ENCODE results near the gene C1orf167.

The C1orf167 gene

DNA sequence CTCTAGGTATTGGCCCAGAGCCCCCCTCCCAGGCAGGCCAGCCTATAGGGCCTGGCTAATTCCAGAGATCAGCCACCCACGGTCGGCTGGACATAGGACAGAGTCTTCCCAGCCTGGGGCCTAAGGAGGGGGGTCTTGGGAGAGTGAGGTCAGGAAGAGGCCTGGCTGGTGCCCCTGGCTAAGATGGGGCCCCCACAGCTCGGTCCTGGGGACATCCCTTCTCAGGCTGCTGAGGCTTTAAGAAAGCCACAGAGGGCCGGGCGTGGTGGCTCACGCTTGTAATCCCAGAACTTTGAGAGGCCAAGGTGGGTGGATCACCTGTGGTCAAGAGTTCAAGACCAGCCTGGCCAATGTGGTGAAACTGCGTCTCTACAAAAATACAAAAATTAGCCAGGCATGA is 2.5 kb downstream of the C1orf167 start:
- no peak for DNase-seq (ENCODE audit: low read depth in 4 of 4, low spot score in 1 of 4)

DNA sequence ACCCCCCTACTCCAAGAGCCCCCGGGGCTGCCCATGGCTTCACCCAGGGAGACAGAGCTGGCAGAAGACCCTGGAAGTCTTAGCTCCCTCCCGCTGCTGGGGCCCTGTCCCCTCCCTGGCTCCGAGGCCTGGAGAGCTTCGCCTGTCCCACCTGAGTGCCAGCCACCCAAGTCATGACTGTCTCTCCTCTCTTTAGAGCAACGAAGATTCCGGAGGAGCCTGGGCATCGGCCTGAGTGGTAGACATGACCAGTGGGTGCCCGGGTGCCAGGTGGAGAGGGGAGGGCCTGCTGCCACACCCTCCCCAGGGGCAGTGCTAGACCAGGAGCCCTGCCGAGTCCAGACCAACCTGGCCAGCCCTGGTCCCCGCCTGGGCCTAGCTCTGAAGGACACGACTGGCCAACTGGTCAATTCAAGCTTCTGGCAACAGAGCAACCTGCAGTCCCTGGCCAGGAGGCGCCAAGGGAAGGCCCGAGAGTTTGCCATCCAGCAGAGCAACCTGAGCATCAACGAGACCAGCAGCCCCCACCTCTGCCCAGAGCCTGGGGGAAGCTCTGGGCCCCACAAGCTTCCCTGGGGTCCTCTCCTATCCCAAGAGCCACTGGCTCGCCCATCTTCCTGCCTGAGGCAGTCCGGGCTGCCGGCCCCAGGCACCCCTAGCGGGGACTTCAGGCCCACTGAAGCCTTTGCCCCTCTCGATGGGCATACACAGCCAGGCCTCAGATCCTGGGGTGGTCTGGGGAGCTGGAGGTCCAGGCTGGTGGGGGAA is 3.9 kb downstream of the C1orf167 start:
- DNase-seq (ENCODE audit: low read depth in 4 of 4, low spot score in 1 of 4): no peak

GRCh38 chr1:11766429-11766776 is 4.4 kb downstream of the C1orf167 start:
- no peak for DNase-seq (ENCODE audit: low read depth in 4 of 4, low spot score in 1 of 4)

- DNase-seq (ENCODE audit: low read depth in 4 of 4, low spot score in 1 of 4): no peak
Observed at GRCh38 chr1:11767922-11768704, 6.1 kb downstream of the C1orf167 start.

DNA sequence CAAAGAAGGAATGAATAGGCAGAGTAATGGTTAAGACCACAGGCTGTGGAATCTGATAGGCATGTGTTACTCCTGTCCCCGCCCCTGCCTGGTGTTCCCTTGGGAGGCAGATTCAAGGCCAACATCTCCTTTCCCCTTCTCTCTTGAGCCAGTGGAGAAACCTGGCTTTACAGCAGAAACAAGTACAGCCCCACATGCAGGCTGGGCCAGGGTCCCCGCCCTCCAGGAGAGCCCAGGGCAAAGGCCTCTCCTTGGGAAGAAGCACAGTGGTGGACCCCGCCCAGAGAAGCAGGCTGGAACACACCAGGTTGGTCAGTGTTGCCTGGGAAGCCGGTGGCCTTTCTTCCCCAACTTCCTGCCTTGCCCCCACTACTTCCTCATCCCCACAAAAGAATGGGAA is 6.8 kb downstream of the C1orf167 start:
- DNase-seq (ENCODE audit: low read depth in 4 of 4, low spot score in 1 of 4): no peak

DNA sequence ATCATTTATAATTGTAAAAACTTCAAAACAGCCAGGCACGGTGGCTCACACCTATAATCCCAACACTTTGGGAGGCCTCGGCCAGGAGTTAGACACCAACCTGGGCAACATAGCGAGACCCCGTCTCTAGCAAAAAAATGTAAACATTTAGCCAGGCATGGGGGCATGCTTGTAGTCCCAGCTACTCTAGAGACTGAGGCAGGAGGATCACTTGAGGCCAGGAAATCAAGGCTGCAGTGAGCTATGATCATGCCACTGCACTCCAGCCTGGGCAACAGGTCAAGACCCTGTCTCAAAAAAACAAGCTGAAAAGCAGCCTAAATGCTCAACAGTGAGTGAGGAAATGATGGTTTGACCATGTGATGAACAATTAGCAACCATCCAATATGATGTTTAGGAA is 7.3 kb downstream of the C1orf167 start:
- DNase-seq (ENCODE audit: low read depth in 4 of 4, low spot score in 1 of 4): no peak

GRCh38 chr1:11770011-11770410 is 8.0 kb downstream of the C1orf167 start:
- DNase-seq (ENCODE audit: low read depth in 4 of 4, low spot score in 1 of 4): no peak

- no peak for DNase-seq (ENCODE audit: low read depth in 4 of 4, low spot score in 1 of 4)
Observed at GRCh38 chr1:11771481-11772043, 9.6 kb downstream of the C1orf167 start.

GRCh38 chr1:11772458-11772857 is 10.5 kb downstream of the C1orf167 start:
- no peak for DNase-seq (ENCODE audit: low read depth in 4 of 4, low spot score in 1 of 4)

- no peak for DNase-seq (ENCODE audit: low read depth in 4 of 4, low spot score in 1 of 4)
Observed at GRCh38 chr1:11774753-11775152, 12.8 kb downstream of the C1orf167 start.

- DNase-seq (ENCODE audit: low read depth in 4 of 4, low spot score in 1 of 4): no peak
Observed at GRCh38 chr1:11777658-11778322, 15.8 kb downstream of the C1orf167 start.

- DNase-seq (ENCODE audit: low read depth in 4 of 4, low spot score in 1 of 4): no peak
Observed at GRCh38 chr1:11778336-11778735, 16.3 kb downstream of the C1orf167 start.

DNA sequence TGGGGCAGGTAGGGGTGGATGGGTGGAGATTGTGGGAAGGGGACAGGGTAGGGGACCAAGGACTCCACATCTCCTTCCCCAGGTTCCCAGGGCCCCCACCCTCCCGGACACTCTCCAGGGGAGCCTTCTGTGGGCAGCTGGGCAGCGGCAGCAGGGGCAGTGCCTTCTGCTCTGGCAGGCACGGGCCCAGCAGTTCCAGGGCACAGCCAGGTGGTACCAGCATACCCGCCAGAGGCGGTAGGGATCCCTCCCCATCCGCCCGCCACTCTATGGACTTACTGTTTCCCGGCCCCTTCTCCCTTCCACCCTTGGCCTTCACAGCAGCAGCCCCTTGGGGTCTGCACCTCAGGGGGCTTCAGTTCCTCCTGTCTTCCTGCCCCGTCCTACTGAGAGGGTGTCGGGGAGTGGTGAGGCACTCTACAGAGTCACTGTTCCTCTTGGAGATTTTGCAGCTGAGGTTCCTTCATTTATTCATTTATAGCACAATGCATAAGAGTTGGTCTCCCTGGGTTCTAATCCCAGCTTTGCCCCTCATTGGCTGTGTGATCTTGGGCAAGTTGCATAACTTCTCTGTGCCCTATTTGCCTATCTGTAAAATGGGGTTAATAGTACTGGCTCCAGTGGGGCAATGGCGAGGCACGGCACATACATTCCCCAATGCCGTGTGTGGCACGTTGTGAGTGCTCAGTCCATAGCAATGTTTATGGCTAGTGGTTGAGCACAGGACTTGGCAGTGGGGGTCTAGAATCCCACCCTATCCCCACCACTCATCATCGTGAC is 17.0 kb downstream of the C1orf167 start:
- no peak for DNase-seq (ENCODE audit: low read depth in 4 of 4, low spot score in 1 of 4)

- DNase-seq (ENCODE audit: low read depth in 4 of 4, low spot score in 1 of 4): no peak
Observed at GRCh38 chr1:11779715-11780379, 17.9 kb downstream of the C1orf167 start.

GRCh38 chr1:11780380-11781147 is 18.6 kb downstream of the C1orf167 start:
- DNase-seq (ENCODE audit: low read depth in 4 of 4, low spot score in 1 of 4): no peak

DNA sequence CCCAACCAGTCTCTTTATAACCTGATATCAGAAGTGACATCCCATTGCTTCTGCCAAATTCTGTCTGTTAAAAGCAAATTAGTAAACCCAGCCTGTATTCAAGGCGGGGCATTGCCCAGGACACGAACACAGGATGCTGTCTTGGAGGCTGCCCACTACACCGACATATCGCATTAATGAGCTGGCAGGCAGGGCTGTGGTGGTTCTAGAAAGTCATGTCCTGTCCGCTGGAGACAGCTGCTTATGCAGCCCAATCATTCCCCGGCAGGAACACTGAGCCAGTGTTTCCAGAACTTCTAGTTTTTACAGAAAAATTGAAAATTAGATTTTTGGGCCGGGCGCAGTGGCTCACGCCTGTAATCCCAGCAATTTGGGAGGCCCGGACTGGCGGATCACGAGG is 19.3 kb downstream of the C1orf167 start:
- DNase-seq (ENCODE audit: low read depth in 4 of 4, low spot score in 1 of 4): no peak

DNA sequence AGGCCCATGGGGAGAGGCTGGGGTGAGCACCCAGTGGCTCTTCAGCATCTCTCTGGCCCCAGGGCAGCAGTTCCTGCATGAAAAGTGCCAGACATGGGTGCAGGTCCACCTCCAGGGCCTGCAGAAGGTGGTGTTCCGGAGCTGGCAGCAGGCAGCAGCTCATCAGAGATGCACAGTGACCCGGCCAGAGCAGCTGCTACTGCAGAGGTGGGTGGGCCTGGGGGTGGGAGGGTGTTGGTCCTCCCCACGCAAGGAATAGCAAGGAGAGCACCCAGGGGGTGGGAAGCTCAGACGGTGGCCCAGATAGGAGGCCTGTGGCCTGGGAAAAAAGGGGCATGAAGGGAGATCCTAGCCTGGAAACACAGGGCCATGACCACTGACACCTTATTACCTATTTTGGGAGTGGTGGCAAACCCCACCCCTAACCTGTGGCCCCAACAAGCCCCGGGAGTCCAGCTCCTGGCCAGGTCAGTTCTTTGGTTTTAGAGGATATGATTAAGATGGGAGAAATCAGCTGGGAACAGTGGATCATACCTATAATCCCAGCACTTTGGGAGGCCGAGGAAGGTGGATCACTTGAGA is 20.2 kb downstream of the C1orf167 start:
- DNase-seq (ENCODE audit: low read depth in 4 of 4, low spot score in 1 of 4): no peak

DNA sequence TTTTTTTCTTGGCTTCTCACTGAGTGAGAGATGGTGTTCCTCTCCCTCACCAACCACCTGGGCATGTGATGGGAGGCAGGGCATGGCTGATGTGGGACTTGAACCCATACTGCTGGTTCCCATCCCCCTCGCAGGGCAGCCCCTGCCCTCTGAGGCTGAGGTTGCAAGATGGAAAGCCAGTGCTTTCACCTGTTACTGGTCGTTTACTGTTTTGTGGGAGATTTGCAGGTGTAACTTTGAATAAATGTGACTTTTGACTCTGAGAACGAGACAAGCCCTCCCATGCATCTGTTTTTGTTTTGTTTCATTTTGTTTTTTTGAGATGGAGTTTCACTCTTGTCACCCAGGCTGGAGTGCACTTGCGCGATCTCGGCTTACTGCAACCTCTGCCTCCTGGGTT is 21.6 kb downstream of the C1orf167 start:
- no peak for DNase-seq (ENCODE audit: low read depth in 4 of 4, low spot score in 1 of 4)

DNA sequence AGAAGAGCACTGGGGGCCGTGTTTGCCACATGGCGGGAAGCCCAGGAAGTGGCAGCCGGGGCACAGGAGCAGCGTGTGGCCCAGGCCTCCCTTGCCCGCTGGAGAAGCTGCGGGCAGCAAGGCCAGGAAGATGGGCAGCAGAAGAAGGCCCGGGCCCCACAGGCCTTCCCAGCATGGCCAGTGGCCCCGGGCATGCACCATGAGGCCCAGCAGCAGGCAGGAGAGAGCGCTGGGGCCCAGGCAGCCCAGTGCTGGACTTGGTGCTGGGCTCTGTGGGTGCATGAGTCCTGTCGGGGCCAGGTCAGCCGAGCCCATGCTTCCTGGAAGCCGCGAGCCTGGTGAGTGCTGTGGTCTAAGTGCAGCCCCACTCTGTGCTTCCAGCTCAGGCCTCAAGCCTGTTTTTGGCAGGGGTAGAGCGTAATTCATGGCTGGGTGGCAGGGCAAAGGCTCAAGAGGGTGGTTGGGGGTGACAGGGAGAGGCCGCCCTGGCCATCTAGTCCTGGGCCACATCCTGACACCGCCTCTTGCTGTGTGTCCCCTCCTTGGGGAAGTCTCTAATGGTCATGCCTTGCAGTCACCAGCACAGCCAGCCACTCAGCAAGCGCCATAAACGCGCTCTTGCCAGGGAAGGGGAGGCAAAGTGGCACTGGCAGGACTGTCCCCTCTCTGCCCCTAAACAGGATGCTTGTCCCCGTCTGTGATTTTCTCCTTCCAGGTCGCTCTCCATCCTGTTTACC is 22.4 kb downstream of the C1orf167 start:
- DNase-seq (ENCODE audit: low read depth in 4 of 4, low spot score in 1 of 4): no peak
